T-helper 1 cell (primary cell): ENCODE data around the gene RBPJ.
A peak's percentile ranks its signal among the peaks of the same experiment; 100 is the strongest.
"Not testable (repeated sequence)": the region's sequence is repeated elsewhere in the genome, so short reads cannot be mapped to it uniquely, and the experiment has no call there.

Experiments used
- DNase-seq, 5 donors: peaks; one replicate each; pipeline ENCODE4 v3.0.0-alpha.2; 2012 to 2020

The RBPJ gene

DNA sequence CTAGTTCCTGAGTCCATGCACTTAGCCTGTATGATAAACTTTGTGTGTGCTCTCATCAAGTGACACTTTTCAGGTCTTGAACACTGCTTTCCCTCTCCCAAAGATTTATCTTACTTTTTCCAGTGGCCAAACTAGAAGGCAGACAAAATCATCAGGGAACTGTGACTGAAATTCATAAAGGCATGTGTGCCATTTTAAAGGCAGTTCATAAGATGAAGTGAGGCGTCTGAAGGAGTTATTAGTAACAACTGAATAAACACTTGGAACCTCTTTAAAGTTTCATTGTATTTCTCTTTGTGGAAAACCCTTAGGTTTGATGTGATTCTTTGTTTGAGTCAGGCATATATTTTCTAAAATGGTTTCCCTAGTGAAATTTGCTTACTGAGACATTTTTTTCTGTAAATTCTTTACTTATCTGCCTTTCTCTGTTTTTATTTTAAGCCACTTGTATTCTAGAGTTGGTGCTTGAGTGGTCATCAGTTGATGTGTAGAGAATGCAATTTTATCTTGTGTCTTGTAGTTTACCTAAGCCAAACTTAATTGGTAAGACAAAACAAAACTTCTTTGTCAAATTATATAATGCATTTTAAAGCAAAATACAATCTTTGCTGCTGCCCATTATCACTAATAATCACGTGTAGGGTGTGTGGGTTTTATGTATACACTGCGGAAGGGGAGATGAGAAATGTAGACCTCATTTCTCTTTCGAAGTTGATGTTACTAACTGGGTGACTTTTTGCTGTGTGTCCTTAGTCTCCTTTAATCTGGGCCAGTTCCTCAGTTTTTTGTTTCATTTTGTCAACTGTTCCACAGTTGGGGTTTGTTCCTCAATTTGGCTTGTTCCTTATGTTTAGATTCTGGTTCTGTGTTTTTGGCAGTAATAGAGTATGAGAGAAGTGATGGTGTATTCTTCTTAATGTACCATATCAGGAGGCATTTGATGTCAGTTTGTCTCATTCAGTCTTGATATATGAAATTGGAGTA is 56.8 kb downstream of the RBPJ start:
- DNase-seq = no peak

DNA sequence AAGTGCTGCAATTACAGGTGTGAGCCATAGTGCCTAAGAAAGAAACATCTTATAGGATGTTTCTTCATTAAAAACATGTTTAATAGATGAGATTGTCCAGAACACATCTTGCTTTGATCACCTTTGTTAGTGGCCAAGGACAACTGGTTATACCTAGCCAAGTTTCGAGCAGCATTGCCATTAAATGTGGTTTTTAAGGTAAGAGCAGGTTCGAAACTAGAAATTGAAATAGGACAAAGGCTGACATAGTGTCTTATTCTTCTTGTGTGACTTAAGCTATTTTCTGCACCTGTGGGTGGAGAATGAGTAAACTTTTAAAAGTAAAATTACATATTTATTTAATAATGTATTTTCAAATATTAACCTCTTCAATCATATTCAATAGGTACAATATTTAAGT is 59.0 kb downstream of the RBPJ start:
- no peak for DNase-seq

DNA sequence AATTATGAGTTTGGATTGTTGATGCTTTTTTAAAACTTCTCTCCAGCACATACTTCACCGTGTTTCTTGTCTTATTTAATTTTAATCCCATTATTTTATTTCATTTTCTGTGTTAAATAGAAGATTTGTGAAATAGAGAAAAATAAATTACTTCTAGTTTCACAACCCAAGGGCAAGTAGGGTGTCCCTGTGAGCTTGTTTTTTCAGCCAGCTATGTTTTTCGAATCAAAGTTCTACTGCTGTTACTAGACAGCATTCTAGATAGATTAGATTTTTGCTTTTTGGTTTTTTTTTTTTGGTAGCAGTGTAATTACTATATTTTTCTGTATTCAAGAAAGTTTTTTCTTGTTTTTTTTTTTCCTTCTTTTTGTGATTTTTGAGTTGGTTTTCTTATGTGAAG is 59.9 kb downstream of the RBPJ start:
- no peak for DNase-seq

DNA sequence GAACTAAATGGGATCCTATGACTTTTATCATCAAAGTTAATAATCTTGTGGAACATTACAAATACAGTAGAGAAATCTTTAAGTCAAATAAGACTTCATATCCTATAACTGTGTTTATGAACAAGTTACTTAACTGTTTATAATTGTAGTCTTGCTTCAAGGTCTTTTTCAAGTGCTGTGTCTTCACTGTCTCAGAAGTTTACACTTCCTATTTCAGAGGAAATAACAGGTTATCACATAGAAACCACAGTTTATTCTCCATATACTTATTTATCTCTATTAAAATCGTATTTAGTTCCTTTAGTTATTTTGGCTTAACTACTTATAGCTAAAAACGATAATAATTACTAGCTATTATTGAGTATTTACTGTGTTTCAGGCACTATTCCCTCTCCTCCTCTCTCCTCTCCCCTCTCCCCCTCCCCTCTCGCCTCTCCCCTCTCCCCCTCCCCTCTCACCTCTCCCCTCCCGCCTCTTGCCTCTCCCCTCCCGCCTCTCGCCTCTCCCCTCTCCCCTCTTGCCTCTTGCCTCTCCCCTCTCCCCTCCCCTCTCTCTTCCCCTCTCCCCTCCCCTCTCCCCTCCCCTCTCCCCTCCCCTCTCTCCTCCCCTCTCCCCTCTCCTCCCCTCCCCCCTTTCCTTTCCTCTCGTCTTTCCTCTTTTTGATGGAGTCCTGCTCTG is 63.7 kb downstream of the RBPJ start:
- DNase-seq = no peak

DNA sequence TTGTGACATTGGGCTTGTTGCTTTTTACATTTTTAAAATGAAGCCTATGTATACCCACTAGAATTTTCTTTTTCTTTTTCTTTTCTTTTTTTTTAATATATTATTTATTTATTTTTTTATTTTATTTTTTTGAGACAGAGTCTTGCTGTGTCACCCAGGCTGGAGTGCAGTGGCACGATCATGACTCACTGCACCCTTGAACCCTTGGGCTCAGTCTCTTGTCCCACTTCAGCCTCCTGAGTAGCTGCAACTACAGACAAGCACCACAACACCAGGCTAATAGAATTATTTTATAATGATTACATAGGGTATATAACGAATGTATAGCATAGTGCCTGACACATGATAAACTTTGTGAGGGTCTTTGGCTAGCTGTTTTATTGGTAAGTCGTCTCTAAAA is 64.9 kb downstream of the RBPJ start:
- DNase-seq = no peak

DNA sequence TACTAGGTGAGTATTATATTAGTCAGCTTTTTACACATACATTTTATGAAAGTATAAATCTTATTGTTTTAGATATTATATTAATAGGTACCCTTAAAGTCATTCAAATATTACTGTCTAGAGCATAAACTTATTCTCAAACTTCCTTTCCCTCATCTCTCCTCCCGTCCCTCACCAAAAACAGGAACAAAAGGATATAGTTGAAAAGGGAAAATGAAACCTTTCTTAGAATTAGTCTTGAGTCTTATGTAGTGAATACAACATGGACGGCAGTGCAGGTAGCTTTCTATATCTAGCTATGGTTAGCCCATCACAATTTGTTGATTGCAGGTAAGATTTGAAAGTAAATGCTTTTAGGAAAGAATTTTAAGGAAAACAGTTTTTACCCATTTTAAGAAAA is 65.6 kb downstream of the RBPJ start:
- no peak for DNase-seq

DNA sequence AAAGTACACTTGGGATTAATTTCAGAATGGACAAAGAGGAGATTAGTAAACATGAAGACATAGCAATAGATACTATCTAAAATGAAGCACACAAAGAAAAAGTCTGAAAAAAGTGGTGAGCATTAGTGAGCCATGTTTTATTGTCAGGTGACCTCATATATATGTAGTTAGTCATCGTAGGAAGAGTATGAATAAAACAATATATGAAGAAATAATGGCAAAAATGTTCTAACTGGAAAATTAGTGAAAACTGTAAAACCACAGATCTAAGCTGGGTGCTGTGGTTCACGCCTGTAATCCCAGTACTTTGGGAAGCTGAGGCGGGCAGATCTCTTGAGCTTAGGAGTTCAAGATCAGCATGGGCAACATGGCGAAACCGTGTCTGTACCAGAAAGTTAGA is 67.9 kb downstream of the RBPJ start:
- no peak for DNase-seq

DNA sequence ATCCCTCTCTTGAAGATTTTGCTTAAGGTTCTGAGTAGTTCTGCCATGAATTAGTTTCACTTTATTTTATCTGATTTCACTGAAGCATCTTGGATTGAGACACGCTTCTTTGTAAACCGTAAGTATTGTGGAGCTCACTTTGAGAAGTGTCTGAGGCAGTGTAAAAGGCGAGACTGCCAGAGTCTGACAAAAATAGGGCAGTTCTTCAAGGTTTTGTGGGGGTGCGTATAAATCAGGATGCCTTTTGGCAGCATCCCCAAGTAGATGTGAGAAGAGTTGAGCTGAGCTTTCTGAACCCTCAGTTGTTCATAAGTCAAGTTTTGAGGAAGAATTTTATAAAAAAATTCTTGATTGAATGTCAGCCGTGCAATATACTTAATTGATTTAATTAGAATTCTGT is 76.3 kb downstream of the RBPJ start:
- no peak for DNase-seq

DNA sequence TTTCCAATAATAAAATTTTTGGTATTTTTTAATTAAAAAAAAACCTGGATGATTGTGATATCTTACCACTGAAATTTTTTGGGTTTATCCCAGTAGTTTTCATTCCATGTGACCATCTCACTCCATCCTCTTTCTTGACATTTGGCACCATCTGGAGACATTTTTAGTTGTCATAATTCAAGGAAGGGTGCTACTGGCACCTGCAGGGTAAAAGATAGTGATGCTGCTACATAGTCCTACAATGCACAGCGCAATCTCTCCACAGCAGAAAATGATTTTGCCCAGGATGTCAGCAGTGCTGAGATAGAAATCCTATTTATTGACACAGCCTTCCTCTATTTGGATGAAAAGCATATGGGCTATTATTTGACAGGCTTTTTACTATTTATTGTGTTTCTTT is 79.3 kb downstream of the RBPJ start:
- DNase-seq = no peak

DNA sequence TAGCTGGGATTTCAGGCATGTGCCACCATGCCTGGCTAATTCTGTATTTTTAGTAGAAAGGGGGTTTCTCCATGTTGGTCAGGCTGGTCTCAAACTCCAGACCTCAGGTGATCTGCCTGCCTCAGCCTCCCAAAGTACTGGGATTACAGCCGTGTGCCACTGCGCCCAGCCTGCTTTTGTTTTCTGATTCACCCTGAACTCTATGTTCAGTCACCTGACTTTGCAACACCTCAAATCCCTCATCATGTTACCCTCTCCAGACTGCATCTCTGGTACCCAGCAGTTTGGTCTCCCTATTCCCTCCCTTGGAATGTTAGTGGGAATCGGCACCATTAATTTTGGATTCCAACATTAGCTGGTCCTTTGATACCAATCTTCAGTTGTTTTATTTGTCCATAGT is 81.2 kb downstream of the RBPJ start:
- DNase-seq = not testable (repeated sequence)

DNA sequence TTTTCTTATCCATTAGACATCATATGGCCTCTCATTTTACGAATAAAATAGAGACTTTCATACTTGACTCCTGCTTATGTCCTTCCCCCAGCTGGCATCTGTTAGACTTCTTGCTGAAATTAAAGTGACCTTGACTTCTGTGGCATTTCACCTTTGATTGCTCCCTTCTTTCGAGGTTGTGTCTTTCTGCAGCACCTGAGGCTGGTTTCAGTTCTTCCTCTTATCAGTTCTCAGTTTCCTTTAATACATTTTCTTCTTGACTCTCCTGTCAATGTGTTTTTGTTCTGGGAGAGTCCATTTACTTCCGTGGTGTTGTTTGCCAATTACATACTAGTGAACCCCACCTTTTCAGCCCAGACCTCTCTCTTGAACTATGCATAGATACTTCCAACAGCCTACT is 81.6 kb downstream of the RBPJ start:
- no peak for DNase-seq

DNA sequence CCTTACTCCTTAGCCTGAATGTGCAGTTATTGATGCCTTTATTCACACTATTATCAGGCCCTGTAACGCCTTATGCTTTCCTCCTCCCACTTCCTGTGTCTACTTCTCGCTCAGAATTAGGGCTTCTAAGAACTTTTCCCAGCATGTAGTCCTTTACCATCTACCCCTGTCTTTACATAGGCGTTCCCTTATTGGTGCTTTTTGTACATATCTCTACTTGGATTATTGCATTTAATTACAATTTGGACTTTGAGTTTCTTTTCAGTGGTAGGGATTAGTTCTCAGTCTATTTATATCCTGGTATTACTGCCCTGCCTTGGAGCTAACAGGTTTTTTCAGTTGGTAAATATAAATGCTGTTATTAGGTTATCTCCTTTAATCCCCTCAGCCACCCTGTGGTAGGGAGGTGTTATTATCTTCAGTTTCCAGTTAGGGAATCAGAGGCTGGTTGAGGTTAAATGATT is 84.0 kb downstream of the RBPJ start:
- no peak for DNase-seq

DNA sequence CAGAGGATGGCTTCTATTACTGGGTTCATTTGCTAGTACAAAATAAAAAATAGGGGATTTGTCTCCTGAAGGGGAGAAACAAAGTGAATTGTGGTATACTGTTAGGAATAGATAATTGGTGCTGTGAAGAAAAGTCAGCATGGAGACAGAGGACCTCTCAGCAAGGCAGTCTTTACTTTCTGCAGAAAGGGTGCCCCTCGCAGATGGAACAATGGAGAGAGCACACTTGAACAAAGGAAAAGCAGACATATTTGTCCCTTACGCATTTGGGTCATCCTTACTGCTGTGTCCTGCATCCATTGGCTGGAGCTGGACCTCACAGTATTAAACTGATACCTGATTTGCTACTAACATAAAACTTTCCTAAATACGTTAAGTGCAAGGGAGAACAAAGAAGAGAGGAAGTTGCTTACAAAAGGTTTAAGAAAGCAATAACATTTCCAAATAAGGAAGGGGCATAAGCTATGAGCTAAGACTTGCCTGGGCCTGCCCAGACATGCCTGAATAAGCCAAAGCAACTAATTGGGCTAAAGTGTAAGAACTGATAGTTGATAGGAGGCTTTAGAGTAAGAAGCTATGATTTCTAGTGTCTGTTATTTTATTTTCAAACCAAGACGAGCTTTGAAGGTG is 85.6 kb downstream of the RBPJ start:
- DNase-seq = peak in 1 of 5 donors; percentile 3

DNA sequence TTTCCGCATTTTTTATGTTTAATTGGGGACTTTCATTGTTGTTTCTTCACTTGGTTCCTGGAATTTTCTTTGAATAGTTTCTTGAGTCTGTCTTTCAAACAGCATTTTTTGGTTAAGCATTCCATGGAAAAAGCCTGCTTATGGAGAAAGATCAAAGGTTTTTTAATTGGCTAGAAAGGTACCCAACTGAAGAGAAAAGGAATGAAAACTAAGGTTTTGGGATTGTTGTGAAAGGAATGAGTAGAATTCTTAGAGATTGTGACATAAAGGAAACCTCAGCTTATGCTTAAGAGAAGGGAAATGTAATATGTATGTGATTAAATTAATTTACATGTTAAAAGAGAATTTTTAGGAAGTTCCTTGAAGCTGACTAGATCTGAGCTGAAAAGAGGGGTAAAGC is 86.7 kb downstream of the RBPJ start:
- DNase-seq = no peak

DNA sequence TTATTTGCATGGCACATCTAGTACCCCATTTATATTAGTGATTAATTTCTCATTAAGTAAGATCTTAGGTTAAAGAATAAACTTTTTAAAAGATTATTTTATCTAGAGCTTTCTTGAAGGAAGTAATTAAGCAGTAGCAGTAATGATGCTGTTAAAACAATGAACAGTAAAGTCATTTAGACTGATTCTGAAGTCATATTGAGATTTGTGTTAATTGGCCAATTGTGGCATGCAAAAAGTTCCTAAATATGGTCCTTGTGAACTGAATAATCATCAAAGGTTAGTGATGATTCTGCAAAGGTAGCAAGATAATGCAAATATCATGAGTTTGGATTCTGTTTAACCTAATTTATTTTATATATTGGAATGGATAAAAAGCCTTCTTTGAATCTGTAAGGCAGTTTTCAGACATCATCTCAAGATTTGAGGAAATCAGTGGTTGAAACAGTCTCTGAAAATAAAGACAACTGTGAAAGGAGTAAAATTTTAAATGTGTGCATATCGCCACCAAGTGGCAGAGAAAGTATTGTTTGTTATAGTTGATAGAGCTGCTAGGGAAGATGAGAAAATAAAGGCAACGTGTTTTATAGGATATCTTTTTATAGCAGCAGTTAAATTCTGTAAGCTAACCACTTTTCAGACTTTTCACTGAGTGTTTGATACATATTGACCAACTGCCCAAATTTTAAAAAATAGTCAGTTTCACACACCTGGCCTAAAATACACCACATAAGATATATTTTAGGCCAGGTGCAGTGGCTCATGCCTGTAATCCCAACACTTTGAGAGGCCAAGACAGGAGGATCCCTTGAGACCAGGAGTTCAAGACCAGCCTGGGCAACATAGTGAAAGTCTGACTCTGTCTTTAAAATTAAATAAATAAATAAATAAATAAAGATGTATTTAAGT is 89.8 kb downstream of the RBPJ start:
- DNase-seq = peak in 2 of 5 donors; percentile 16 to 56

DNA sequence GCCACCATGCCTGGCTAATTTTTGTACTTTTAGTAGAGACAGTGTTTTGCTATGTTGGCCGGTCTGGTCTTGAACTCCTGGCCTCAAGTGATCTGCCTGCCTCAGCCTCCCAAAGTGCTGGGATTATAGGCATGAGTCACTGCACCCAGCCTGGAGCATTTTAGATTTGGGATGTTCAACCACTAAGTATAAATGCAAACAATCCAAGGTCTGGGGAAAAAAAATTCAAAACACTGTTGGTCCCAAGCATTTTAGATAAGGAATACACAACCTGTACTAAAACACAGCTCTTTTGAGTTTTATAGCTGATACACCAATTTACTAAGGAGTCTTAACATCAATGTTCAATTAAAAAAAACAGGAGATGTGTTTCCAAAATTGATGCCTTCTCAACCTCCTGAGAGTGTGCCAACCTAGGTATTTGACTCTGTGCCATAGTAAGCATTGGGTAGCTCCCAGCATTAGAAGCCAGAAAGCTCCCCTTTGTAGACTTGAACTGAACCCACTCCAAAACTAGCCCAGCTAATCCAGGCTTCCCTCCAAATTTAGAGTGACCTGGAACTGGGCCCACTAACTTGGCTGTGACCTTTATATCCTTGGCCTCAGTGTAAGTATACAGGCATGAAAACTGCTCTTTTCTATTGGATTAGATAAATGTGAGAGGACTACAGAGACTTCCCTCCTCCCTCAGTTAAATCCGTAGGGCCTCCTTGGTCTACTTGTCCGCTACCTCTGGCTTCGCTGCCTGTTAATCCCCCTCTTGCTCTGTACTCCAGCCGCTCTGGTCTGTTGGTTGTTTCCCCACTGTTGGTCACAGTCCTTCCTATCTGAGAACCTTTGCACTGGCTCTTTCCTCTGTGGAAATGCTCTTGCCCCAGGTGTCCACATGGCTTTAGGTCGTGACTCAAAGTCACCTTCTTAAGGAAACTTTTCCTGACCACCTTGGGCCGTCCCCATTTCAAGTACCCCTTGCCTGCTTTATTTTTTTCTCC is 91.9 kb downstream of the RBPJ start:
- no peak for DNase-seq

DNA sequence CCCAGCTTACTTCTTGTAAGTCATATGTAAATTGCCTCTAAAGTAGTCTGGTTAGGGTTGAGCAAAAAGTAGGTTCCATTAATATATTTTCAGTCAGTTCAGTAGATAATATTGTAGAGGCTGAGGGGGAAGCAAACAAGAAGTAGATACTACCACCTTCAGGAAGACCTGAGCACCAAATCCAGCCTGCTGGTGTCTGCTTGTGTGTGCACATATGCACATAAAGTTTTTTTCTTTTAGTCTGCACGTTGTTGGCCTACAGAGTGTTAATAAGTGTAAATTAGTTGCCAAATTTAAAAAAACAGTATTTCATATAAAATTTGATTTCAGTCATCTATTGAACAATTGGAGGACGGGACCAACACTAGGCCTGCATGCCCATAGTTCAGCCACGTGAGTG is 92.8 kb downstream of the RBPJ start:
- no peak for DNase-seq

DNA sequence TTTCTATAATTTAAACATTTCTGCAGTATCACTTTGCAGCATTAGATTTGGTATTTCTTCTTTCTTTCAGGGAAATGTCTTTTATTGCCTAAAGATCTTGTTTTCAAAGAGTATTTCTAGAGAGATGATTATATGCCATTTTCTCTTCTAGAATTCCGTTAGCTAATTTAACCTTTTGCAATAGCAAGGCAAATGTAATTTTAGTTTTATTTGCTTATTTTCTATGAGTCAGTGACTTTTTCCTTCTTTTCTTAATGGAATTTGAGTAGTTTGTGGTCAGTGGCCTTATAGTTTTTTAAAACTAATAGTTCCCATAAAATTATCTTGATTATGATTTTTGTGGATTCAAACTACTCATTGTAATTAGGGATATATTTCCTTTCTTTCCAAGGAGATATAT is 97.3 kb downstream of the RBPJ start:
- DNase-seq = no peak

DNA sequence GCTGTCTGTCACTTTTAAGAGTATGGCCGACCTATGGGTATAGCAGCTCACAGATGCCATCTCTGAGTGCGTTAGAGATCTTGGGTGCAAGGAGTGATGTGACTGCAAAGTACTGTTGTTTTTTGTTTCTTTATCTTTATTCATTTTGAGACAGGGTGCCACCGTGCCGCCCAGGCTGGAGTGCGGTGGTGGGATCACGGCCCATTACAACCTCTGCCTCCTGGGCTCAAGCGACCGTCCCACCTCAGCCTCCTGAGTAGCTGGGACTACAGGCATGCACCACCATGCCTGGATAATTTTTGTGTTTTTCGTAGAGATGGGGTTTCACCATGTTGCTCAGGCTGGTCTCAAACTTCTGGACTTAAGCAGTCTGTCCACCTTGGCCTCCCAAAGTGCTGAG is 98.0 kb downstream of the RBPJ start:
- DNase-seq = no peak

DNA sequence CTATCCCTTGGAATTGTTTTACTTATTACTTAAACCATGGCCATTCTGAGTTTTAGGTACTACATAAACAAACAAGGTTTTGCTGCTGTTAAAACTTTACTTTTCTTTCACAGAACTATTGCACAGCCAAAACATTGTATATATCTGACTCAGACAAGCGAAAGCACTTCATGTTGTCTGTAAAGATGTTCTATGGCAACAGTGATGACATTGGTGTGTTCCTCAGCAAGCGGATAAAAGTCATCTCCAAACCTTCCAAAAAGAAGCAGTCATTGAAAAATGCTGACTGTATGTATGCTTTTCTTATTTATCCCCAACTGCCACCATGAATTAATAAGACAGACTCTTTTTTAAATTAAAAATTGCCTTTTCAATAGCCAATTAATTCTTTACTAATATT is 99.6 kb downstream of the RBPJ start:
- DNase-seq = no peak

DNA sequence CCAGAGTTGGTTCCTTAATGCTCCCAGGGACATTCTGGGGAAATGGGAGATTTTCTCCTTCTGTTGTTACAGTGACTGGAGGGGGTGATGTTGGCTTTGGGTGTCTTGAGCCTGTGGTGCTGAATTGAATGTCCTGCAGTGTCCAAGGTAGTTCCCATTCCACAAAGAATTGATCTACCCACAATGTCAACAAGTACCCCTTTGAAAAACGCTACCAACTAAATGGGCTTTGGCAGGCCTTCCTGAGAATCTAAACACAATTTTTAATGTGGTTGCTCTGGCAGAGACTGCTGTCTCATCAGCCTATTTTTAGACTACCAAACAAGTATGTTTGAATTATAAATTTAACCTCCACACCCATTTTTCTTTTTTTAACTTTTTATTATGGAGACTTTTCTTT is 100.1 kb downstream of the RBPJ start:
- DNase-seq = no peak
